Breast epithelium (tissue), 3 donors: ENCODE data around the gene CEACAM5.

Experiments used
- CTCF ChIP-seq, 3 donors: fragments of 450-650 bp; IDR thresholded peaks; one replicate each; pipeline ENCODE4 v1.5.1; 2016 to 2017; ENCODE audit warnings: antibody characterized with exemption in 3 of 3, mild to moderate bottlenecking in 3 of 3, moderate library complexity in 3 of 3
- POLR2A ChIP-seq: fragments of 450-650 bp; IDR thresholded peaks from one replicate; pipeline ENCODE4 v1.6.1; 2016; ENCODE audit warnings: antibody characterized with exemption, mild to moderate bottlenecking, moderate library complexity
- POLR2AphosphoS5 ChIP-seq, 3 donors: sonication (generic); formaldehyde crosslinking; IDR thresholded peaks; one replicate each; pipeline ENCODE4 v1.6.1; 2017; ENCODE audit warnings: antibody characterized with exemption in 3 of 3

GRCh38 chr19:41744850-41745249 lies 36.4 kb downstream of the CEACAM5 start:
- no peak for TF ChIP-seq POLR2A
- no peak for TF ChIP-seq CTCF (IDR thresholded peaks at IDR 0.05)
- no peak for TF ChIP-seq POLR2AphosphoS5 (IDR thresholded peaks at IDR 0.05)
